HUES64 (cell line): Measurements from ENCODE around the gene UST.
A peak's percentile ranks its signal among the peaks of the same experiment; 100 is the strongest.

Experiments used
- H3K27ac ChIP-seq: 2 replicates; pipeline ENCODE4 v1.7.0; 2013; ENCODE audit warnings: low read depth, low read length, inconsistent platforms
- H3K27me3 ChIP-seq: 2 replicates; pipeline ENCODE4 v1.6.1; 2013; ENCODE audit warnings: mild to moderate bottlenecking, low read length; ENCODE audit not compliant: insufficient read depth
- H3K36me3 ChIP-seq: 2 replicates; pipeline ENCODE4 v1.6.1; 2013; ENCODE audit warnings: mild to moderate bottlenecking, low read length; ENCODE audit not compliant: insufficient read depth
- H3K4me1 ChIP-seq: 2 replicates; pipeline ENCODE4 v1.6.1; 2013; ENCODE audit warnings: mild to moderate bottlenecking, low read length, moderate library complexity; ENCODE audit not compliant: insufficient read depth
- H3K4me3 ChIP-seq: 2 replicates; pipeline ENCODE4 v1.5.1; 2013; ENCODE audit warnings: mild to moderate bottlenecking, low read length, moderate library complexity
- H3K9ac ChIP-seq: 2 replicates; pipeline ENCODE4 v1.6.1; 2013; ENCODE audit warnings: mild to moderate bottlenecking, low read depth, low read length
- H3K9me3 ChIP-seq: 2 replicates; pipeline ENCODE4 v1.6.1; 2013; ENCODE audit warnings: low read depth, low read length; ENCODE audit not compliant: insufficient read depth
- WGBS: fragments of 150-250, 120-280 bp; methylation state at CpG from one replicate; pipeline ENCODE4 v1.1.7; 2013; ENCODE audit warnings: missing lambda C conversion rate; 5-methylcytosine and 5-hydroxymethylcytosine counted together

UST gene

DNA sequence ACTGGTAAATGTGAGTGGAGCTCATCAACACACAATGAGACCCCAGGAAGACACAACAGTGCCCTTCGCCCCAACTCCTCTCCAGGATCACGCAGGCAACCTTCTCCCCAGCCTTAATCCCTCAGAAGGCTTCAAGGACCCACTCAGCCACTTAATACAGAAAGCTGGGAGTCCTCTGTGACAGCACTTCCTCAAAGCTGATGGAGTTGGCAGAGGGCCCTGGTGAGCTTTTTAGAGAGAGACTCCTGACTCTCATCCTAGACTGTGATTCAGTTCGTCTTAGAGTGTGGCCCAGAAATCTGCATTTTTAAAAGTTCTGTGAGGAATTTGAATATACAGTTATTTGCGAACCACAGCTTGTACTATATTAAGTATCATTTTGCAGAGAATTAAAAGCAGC, 187.7 kb downstream of the UST start:
- 86% methylated on average over 4 of the region's 4 CpGs for WGBS

DNA sequence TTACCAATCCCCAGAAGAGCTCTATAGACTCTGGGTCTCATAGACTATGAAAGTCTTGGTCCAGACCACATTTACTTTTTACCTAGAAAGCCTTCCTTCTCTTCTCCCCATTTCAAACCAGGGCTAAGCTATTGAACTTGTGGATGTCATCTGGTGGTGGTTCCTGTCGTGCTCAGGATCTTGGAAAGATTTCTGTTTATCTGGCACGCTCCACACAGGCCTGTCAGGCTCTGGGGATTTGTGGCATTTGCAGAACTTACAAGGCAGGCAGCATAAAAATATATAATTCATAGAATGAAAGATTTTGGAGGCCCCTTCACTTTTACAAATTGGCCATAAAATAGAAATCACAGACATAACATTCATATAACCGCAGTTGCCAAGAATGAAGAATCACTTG, 188.1 kb downstream of the UST start:
- WGBS = 100% methylated on average over 2 of the region's 3 CpGs
- Histone ChIP-seq H3K36me3 (no peaks in the 10 kb centered on the region), H3K27me3 (no peaks in the 10 kb centered on the region), H3K9ac (no peak overlapping the region), H3K4me1 (peaks cover 5% of the 10 kb centered on the region; the same call in 1 of the 2 replicates), H3K4me3 (no peak overlapping the region), H3K9me3 (no peaks in the 10 kb centered on the region), H3K27ac (no peak overlapping the region)

More for the DNA sequence above, 187.7 kb downstream of the UST start:
- no peak overlapping the region for H3K4me3 ChIP-seq
- no peaks in the 10 kb centered on the region for H3K27me3 ChIP-seq
- H3K9ac ChIP-seq = no peak overlapping the region
- H3K27ac ChIP-seq = no peak overlapping the region
- H3K4me1 ChIP-seq = peaks cover 5% of the 10 kb centered on the region; the same call in 1 of the 2 replicates
- H3K9me3 ChIP-seq = no peaks in the 10 kb centered on the region
- H3K36me3 ChIP-seq = no peaks in the 10 kb centered on the region

GRCh38 chr6:148935705-148936435, 189.0 kb downstream of the UST start:
- Histone ChIP-seq H3K36me3 (0 out of 2 replicates have a peak, but pooled peaks cover under 1% of the 10 kb centered on the region), H3K4me3 (no peak overlapping the region), H3K27me3 (no peaks in the 10 kb centered on the region), H3K9me3 (no peaks in the 10 kb centered on the region), H3K9ac (no peak overlapping the region), H3K27ac (no peak overlapping the region), H3K4me1 (peaks cover 5% of the 10 kb centered on the region; the same call in 1 of the 2 replicates)
- WGBS = 85% methylated on average over 6 of the region's 7 CpGs

- Histone ChIP-seq H3K4me1 (peaks cover 8% of the 10 kb centered on the region; the same call in 1 of the 2 replicates), H3K9me3 (no peaks in the 10 kb centered on the region), H3K36me3 (peaks cover 17% of the 10 kb centered on the region; the same call in 1 of the 2 replicates), H3K4me3 (no peak overlapping the region), H3K27me3 (no peaks in the 10 kb centered on the region), H3K9ac (no peak overlapping the region), H3K27ac (no peak overlapping the region)
- WGBS = no CpG with 5 or more reads among the region's 1 CpG
Observed at GRCh38 chr6:148943451-148943850, 196.6 kb downstream of the UST start.

GRCh38 chr6:148944608-148945007, 197.8 kb downstream of the UST start:
- Histone ChIP-seq H3K4me1 (peaks cover 8% of the 10 kb centered on the region; the same call in 1 of the 2 replicates), H3K9me3 (no peaks in the 10 kb centered on the region), H3K36me3 (peaks cover 17% of the 10 kb centered on the region; the same call in 1 of the 2 replicates), H3K9ac (no peak overlapping the region), H3K27ac (no peak overlapping the region), H3K4me3 (no peak overlapping the region), H3K27me3 (no peaks in the 10 kb centered on the region)
- 100% methylated on average over 1 of the region's 1 CpG for WGBS

DNA sequence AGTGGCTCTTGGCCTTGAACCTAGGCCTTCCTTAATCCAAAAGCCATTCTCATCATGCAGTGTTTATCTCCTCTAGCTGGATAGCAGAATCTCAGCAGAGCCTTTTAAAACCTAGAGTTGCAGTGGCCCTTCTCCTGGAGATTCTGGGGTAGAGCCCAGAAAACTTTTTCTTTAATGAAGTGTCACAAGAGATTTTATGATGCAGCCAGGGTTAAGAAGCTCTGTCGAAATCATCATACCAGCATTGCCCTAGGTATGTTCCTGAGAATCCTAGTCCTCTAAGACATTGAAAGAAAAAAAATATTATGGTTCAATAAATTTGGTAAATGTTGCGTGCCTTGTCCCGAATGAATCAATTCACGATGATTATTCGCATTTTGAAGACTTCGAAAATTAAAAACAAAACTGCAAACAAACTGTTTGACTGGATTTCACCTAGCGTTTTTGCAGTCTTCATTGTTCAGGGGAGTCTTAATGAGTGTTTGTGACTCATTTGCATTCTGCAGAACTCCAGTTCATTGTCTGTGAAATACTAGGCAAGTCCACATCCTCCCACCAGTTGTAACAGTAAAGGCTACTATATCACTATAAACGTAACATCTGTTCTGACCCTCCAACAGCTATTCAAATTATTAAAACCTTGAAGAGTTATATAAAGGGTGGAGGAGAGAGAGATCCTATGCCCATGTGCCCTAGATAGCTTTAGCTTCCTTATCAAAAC, 198.6 kb downstream of the UST start:
- Histone ChIP-seq H3K4me3 (no peak overlapping the region), H3K36me3 (peaks cover 17% of the 10 kb centered on the region; the same call in 1 of the 2 replicates), H3K9ac (no peak overlapping the region), H3K27me3 (no peaks in the 10 kb centered on the region), H3K27ac (no peak overlapping the region), H3K9me3 (no peaks in the 10 kb centered on the region), H3K4me1 (peaks cover 11% of the 10 kb centered on the region; the same call in 1 of the 2 replicates)
- 89% methylated on average over 8 of the region's 8 CpGs for WGBS

DNA sequence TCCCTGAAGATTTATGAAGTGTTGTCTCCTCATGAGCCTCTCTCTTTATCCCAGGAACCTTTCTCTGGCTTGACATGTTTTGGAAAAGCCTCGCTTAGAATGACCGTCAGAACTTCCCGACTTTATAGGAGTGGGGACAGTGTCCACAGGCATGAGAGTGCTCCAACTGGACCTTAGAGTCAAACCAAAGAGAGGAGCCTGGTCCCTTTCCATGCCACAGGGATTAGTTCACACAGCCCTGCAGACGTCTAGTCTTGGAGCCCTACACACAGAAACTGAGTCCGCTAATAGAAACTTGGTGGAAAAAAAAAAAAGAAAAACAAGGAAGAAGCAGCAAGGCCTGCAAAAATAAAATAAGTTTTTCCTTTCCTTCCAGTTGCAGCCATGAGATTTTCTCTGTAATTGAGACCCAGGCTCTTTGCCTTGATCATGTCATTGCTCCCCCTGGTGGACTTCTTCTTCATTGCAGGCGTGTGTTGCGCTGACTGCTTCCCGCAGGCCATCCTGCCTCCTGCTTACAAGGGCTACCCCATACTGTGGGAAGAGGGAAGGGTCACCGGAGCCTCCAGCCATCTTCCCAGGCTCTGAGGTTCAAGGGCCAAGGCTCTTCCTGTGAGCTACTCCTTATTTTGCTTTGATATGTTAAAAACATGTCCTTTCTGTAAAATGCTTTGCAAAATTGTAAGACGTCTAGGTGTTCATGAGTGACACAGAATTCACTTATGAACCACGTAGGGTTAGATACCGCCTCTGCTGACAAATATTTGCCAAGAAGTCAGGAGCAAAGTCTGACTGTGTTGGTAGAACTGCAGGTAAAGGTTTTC, 201.0 kb downstream of the UST start:
- no peaks in the 10 kb centered on the region for H3K9me3 ChIP-seq
- no peaks in the 10 kb centered on the region for H3K36me3 ChIP-seq
- H3K4me3 ChIP-seq = no peak overlapping the region
- H3K27ac ChIP-seq = 0 out of 2 replicates have a peak overlapping the region, but pooled peaks have one; percentile 9
- H3K9ac ChIP-seq = no peak overlapping the region
- peaks cover 11% of the 10 kb centered on the region; the same call in 1 of the 2 replicates for H3K4me1 ChIP-seq
- 44% methylated on average over 12 of the region's 12 CpGs for WGBS
- no peaks in the 10 kb centered on the region for H3K27me3 ChIP-seq

DNA sequence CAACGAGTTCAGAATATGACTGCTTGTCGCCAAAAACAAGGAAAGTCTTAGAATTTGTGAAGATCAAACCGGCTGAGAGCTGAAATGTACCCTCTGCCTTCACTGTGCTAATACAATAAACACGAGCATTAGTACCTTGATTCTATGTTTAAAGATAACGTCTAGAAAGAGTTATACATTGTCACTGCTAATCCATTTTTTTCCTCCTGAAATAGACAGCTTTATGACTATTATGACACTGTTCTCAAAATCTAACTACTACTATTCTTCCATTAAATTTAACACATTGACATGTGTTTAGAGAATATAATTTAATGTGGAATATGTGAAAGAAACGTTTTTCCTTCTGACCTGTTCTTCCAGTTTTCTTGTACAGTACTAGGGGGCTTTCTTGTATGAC, 204.8 kb downstream of the UST start:
- Histone ChIP-seq H3K9ac (no peak overlapping the region), H3K27me3 (no peaks in the 10 kb centered on the region), H3K27ac (no peak overlapping the region), H3K9me3 (peaks cover 4% of the 10 kb centered on the region; the same call in 1 of the 2 replicates), H3K4me1 (peaks cover 11% of the 10 kb centered on the region; the same call in 1 of the 2 replicates), H3K4me3 (no peak overlapping the region), H3K36me3 (peaks cover 25% of the 10 kb centered on the region)
- 93% methylated on average over 6 of the region's 6 CpGs for WGBS

- WGBS = 97% methylated on average over 9 of the region's 10 CpGs
- Histone ChIP-seq H3K4me1 (peaks cover 11% of the 10 kb centered on the region; the same call in 1 of the 2 replicates), H3K27ac (no peak overlapping the region), H3K9ac (no peak overlapping the region), H3K9me3 (peaks cover 4% of the 10 kb centered on the region; the same call in 1 of the 2 replicates), H3K4me3 (no peak overlapping the region), H3K36me3 (peaks cover 28% of the 10 kb centered on the region), H3K27me3 (no peaks in the 10 kb centered on the region)
Observed at GRCh38 chr6:148952147-148953035, 205.6 kb downstream of the UST start.

DNA sequence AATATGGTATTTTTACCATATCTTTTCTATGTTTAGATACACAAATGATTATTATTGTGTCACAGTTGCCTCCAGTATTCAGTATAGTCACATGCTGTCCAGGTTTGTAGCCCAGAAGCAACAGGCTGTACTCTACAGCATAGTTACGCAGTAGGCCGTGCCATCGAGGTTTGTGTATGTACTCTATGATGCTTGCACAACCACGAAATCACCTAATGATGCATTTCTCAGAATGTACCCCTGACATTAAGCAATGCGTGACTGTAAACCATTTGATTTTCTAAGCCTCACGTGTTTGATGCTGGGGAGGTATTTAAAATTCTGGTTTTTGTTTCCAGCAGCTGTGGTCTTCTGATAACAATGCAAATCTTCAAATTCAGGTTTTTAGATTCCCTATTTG, 207.6 kb downstream of the UST start:
- H3K9me3 ChIP-seq = peaks cover 4% of the 10 kb centered on the region; the same call in 1 of the 2 replicates
- H3K36me3 ChIP-seq = peaks cover 28% of the 10 kb centered on the region
- no peaks in the 10 kb centered on the region for H3K27me3 ChIP-seq
- H3K4me1 ChIP-seq = 0 out of 2 replicates have a peak, but pooled peaks cover 4% of the 10 kb centered on the region
- WGBS = 98% methylated on average over 6 of the region's 6 CpGs
- H3K27ac ChIP-seq = no peak overlapping the region
- no peak overlapping the region for H3K4me3 ChIP-seq
- H3K9ac ChIP-seq = no peak overlapping the region
